CD4-positive, alpha-beta T cell treated with Interferon gamma for 1 hour (primary cell): ENCODE measurements around the gene NCSTN.

Experiments
- DNase-seq: peaks from one replicate; pipeline ENCODE4 v3.0.0-alpha.2; 2020

The NCSTN gene

GRCh38 chr1:160353223-160353622 lies 10.0 kb downstream of the NCSTN start:
- no peak for DNase-seq

GRCh38 chr1:160354388-160354985 lies 11.3 kb downstream of the NCSTN start:
- DNase-seq: no peak

DNA sequence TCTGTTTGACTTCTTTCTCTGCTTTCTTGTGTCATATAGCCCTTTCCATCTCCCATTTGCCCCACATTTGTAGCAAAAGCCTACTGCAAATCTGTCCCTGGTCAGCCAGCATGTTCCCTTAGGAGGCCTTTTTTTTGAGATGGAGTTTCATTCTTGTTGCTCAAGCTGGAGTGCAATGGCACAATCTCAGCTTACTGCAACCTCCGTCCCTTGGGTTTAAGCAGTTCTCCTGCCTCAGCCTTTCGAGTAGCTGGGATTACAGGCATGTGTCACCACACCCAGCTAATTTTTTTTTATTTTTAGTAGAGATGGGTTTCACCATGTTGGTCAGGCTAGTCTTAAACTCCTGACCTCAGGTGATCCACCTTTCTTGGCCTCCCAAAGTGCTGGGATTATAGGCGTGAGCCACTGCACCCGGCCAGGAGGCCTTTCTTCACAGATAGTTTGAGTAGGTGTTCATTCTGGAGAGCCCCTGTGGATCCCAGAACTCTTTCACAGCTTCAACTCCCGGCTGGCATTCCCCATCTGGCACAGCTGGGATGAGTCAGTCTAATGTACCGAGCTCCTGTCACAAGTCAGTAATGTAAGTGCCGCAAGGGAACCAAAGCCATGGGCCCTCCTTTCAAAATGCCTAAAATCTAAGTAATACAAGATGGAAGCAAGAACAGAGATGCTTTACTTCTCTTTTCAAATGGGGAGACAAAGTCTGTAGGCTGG lies 14.3 kb downstream of the NCSTN start:
- DNase-seq: no peak

DNA sequence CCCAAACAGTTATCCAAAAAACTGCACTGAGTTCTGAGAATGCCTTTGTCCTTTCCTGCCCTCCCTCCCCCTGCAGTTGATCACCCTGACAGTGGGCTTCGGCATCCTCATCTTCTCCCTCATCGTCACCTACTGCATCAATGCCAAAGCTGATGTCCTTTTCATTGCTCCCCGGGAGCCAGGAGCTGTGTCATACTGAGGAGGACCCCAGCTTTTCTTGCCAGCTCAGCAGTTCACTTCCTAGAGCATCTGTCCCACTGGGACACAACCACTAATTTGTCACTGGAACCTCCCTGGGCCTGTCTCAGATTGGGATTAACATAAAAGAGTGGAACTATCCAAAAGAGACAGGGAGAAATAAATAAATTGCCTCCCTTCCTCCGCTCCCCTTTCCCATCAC lies 14.9 kb downstream of the NCSTN start:
- DNase-seq: no peak

- no peak for DNase-seq
Observed at GRCh38 chr1:160359559-160360226, 16.5 kb downstream of the NCSTN start.

DNA sequence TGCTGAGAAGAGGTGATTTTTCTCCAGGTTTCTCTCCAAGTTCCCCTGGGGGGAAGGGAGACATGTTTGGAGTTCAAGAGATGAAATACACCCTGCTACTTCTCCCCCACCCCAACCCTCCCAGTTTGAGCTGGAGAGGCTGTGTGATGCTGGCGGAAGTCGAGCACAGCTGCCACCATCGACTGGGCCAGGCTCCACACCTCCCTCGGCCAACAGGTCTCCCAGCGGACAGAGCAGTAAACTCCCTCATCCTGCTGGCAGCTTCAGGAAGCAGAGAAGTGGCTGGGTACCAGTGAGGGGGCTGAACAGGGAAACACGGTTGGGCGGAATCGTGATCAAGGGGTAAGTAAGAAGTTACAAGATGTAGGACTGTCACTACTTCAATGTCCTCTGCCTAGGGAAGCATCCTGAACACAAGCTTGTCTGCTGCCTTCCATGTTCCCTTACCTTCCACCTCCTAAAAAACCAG lies 17.1 kb downstream of the NCSTN start:
- DNase-seq: no peak

GRCh38 chr1:160361199-160361598 lies 18.0 kb downstream of the NCSTN start:
- no peak for DNase-seq

- DNase-seq: no peak
Observed at GRCh38 chr1:160361814-160362167, 18.6 kb downstream of the NCSTN start.

GRCh38 chr1:160362168-160362957 lies 19.2 kb downstream of the NCSTN start:
- no peak for DNase-seq

- no peak for DNase-seq
Observed at GRCh38 chr1:160363010-160363409, 19.8 kb downstream of the NCSTN start.

GRCh38 chr1:160363951-160364735 lies 21.0 kb downstream of the NCSTN start:
- DNase-seq: no peak

GRCh38 chr1:160365325-160365724 lies 22.1 kb downstream of the NCSTN start:
- no peak for DNase-seq

DNA sequence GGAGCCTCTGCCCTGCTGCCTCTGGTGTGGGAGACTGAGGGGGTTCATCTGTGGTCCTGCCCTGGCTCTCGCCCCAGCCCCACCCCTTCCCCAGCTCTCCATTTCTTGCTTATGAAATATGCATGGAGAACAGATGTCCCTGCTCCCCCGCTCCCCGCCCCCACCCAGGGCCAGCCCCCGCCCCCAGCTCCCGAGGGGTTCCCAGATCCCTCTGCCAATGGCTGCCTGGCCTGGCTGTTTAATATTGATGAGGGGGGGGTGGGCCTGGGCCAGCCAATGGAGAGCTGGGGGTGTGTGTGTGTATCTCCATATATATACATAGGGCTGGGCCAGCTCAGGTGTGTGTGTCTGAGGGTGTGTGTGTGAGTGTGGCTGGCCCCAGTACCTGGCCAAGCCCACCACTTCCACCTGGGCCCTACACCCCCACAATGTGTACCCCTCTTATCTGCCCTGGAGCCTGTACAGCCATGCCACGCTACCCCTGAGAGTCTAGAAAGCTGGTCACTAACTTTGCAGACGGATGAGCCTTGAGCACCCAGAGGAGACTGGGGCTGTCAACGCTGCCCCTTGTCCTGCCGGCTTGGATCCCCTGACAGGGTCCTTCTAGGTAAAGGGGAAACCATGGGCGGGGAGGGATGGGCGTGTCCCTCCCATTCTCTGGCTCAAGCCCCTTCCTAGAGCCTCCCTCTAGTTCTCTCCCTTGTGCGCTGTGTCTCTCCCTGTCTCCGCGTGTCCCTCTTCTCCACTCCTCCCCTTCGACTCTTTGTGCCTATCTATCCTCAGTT lies 23.7 kb downstream of the NCSTN start, which contains the start of gene NHLH1:
NHLH1 (plus strand) TSS at position 341 of the 785 bp plus-strand sequence. CDS start 3,661 bp downstream, outside the sequence.
- no peak for DNase-seq

DNA sequence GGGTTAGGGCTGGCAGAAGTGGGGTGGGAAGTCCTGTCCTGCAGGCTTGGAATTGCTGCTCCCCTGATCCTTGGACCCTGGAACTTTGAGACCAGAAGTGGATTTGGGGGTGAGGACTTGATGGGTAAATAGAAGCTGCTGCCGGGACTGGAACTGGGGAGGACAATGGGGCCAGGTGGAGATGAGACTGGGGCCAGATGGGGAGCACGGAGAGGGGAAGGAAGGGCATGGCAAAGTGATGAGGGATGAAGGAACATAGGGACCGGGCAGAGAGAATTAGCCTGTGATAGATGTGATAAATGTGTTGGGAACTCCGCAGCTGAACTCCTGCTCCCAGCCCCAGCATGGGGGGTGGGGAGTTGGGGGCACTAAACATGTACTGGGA lies 24.3 kb downstream of the NCSTN start:
- DNase-seq: no peak

- DNase-seq: no peak
Observed at GRCh38 chr1:160367934-160368923, 25.0 kb downstream of the NCSTN start.

GRCh38 chr1:160369087-160369486 lies 25.9 kb downstream of the NCSTN start:
- no peak for DNase-seq

DNA sequence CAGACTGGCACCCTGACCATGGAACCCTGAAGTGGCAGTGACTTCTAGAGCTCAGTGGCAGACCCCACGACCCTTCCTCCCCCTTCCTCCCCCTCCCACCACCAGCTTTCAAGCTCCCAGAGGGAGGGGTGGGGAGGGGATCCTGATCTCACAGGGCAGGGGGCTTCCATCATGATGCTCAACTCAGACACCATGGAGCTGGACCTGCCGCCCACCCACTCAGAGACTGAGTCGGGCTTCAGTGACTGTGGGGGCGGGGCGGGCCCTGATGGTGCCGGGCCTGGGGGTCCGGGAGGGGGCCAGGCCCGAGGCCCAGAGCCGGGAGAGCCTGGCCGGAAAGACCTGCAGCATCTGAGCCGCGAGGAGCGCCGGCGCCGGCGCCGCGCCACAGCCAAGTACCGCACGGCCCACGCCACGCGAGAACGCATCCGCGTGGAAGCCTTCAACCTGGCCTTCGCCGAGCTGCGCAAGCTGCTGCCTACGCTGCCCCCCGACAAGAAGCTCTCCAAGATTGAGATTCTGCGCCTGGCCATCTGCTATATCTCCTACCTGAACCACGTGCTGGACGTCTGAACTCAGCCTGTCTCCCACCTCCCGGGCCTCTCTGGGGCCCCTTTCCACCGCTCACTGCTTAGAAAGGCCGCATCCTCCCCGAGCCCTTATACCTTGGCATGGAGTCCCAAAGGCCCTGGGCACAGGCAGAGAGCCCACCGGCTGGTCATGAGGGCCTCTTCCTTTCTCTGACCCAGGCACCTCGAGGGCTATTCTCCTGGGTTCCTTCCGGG lies 27.6 kb downstream of the NCSTN start:
- DNase-seq: no peak

DNA sequence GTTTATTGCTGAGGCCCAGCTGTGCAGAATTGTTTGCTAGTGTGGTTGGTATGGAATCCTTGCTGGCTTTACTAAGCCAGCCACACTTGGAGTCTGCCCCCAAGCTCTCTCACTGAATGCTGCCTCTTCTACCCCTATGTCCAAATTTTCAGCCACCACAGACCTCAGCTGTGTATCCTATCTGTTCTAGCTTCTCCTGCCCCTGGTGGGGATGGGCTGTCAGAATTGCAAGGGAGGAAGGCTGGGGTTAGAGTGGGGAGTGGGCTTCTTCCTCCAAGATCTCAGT lies 28.1 kb downstream of the NCSTN start:
- no peak for DNase-seq

- DNase-seq: no peak
Observed at GRCh38 chr1:160371756-160372155, 28.6 kb downstream of the NCSTN start.

DNA sequence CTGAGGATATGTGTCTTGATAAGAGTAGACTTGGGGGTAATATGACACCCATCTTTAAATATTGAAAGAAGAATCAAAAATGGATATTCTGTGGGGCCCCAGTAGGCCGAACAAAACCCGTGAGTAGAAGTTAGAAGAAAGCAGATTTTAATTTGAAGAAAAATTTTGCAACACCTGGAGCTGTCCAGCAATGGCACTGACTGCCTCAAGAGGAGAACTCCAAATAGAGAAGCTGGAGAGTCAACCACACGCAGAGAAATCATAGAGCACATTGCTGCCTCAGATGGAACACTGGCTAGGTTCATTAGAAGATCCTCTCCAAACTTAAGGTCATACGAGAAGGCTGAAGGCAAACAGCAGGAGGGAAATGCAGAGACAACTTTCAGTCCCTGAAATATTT lies 30.5 kb downstream of the NCSTN start:
- no peak for DNase-seq
